ENCODE measurements around the gene SDE2.
A peak's percentile ranks its signal among the peaks of the same experiment; 100 is the strongest.
"Not testable (repeated sequence)": the region's sequence is repeated elsewhere in the genome, so short reads cannot be mapped to it uniquely, and the experiment has no call there.

The SDE2 gene

GRCh38 chr1:225975146-225975545 is 24.0 kb downstream of the SDE2 start:
- not testable (repeated sequence) for DNase-seq (ENCODE audit: low spot score)

- DNase-seq (ENCODE audit: low spot score): no peak
Measured at GRCh38 chr1:225974454-225974853, 24.7 kb downstream of the SDE2 start.

- no peak for DNase-seq (ENCODE audit: low spot score)
Measured at GRCh38 chr1:225973158-225973557, 26.0 kb downstream of the SDE2 start.

GRCh38 chr1:225972344-225973152 is 26.6 kb downstream of the SDE2 start:
- DNase-seq (ENCODE audit: low spot score): no peak

- not testable (repeated sequence) for DNase-seq (ENCODE audit: low spot score)
Measured at GRCh38 chr1:225970592-225971157, 28.5 kb downstream of the SDE2 start.

- not testable (repeated sequence) for DNase-seq (ENCODE audit: low spot score)
Measured at GRCh38 chr1:225969751-225970150, 29.4 kb downstream of the SDE2 start.

GRCh38 chr1:225965231-225965630 is 33.9 kb downstream of the SDE2 start:
- no peak for DNase-seq (ENCODE audit: low spot score)

GRCh38 chr1:225963735-225964530 is 35.2 kb downstream of the SDE2 start:
- no peak for DNase-seq (ENCODE audit: low spot score)

- peak; percentile 45 for DNase-seq (ENCODE audit: low spot score)
Measured at GRCh38 chr1:225962440-225962975, 36.6 kb downstream of the SDE2 start.

- no peak for DNase-seq (ENCODE audit: low spot score)
Measured at GRCh38 chr1:225961659-225962439, 37.3 kb downstream of the SDE2 start.

- DNase-seq (ENCODE audit: low spot score): no peak
Measured at GRCh38 chr1:225958041-225958440, 41.1 kb downstream of the SDE2 start.

GRCh38 chr1:225954753-225955152 is 44.4 kb downstream of the SDE2 start:
- no peak for DNase-seq (ENCODE audit: low spot score)

- no peak for DNase-seq (ENCODE audit: low spot score)
Measured at GRCh38 chr1:225953315-225953714, 45.8 kb downstream of the SDE2 start.

GRCh38 chr1:225950905-225951497 is 48.1 kb downstream of the SDE2 start:
- DNase-seq (ENCODE audit: low spot score): no peak

GRCh38 chr1:225949041-225949440 is 50.1 kb downstream of the SDE2 start:
- DNase-seq (ENCODE audit: low spot score): no peak

GRCh38 chr1:225946803-225947202 is 52.3 kb downstream of the SDE2 start:
- no peak for DNase-seq (ENCODE audit: low spot score)

- DNase-seq (ENCODE audit: low spot score): no peak
Measured at GRCh38 chr1:225946082-225946620, 53.0 kb downstream of the SDE2 start.

GRCh38 chr1:225945564-225945963 is 53.6 kb downstream of the SDE2 start:
- DNase-seq (ENCODE audit: low spot score): no peak

GRCh38 chr1:225944951-225945350 is 54.2 kb downstream of the SDE2 start:
- peak; percentile 9 for DNase-seq (ENCODE audit: low spot score)

- no peak for DNase-seq (ENCODE audit: low spot score)
Measured at GRCh38 chr1:225944387-225944786, 54.8 kb downstream of the SDE2 start.

- DNase-seq (ENCODE audit: low spot score): no peak
Measured at GRCh38 chr1:225943582-225943981, 55.6 kb downstream of the SDE2 start.

Data from CD4-positive, alpha-beta T cell treated with Interleukin-15 for 4 hours (primary cell).